WTC11 (cell line): ENCODE data around the gene PIP4K2A.

Experiments used
- CREM ChIP-seq: sonication (generic); formaldehyde crosslinking; IDR thresholded peaks from 2 replicates; pipeline ENCODE4 v1.8.1; 2022; ENCODE audit warnings: mild to moderate bottlenecking, missing genetic modification reagents, moderate library complexity
- CTCF ChIP-seq: fragments of 200-600 bp; IDR thresholded peaks from 2 replicates; pipeline ENCODE4 v1.8.0; 2022; ENCODE audit warnings: antibody characterized with exemption
- ELF4 ChIP-seq: sonication (generic); formaldehyde crosslinking; IDR thresholded peaks from 2 replicates; pipeline ENCODE4 v1.8.1; 2022; ENCODE audit warnings: low read depth, mild to moderate bottlenecking, moderate library complexity, missing genetic modification reagents
- ESRRA ChIP-seq: sonication (generic); formaldehyde crosslinking; IDR thresholded peaks from 2 replicates; pipeline ENCODE4 v1.8.1; 2022; ENCODE audit warnings: mild to moderate bottlenecking, missing genetic modification reagents, borderline replicate concordance
- FOXP1 ChIP-seq: sonication (generic); formaldehyde crosslinking; IDR thresholded peaks from 2 replicates; pipeline ENCODE4 v1.8.0; 2022; ENCODE audit warnings: missing genetic modification reagents, mild to moderate bottlenecking, moderate library complexity, borderline replicate concordance
- MAX ChIP-seq: sonication (generic); formaldehyde crosslinking; IDR thresholded peaks from 2 replicates; pipeline ENCODE4 v1.8.0; 2022; ENCODE audit warnings: mild to moderate bottlenecking, missing genetic modification reagents
- NR2C2 ChIP-seq: sonication (generic); formaldehyde crosslinking; IDR thresholded peaks from 2 replicates; pipeline ENCODE4 v1.8.0; 2022; ENCODE audit warnings: mild to moderate bottlenecking, missing genetic modification reagents
- NR3C1 ChIP-seq: sonication (generic); formaldehyde crosslinking; conservative IDR thresholded peaks from 2 replicates; pipeline ENCODE4 v1.8.1; 2023; ENCODE audit warnings: low read depth, mild to moderate bottlenecking, missing genetic modification reagents
- SMAD4 ChIP-seq: sonication (generic); formaldehyde crosslinking; IDR thresholded peaks from 2 replicates; pipeline ENCODE4 v1.8.0; 2022; ENCODE audit warnings: mild to moderate bottlenecking, missing genetic modification reagents
- TP53 ChIP-seq: sonication (generic); formaldehyde crosslinking; IDR thresholded peaks from 2 replicates; pipeline ENCODE4 v1.8.1; 2023; ENCODE audit warnings: mild to moderate bottlenecking, missing genetic modification reagents
- TF ChIP-seq, protein P1 (sequence below): sonication (generic); formaldehyde crosslinking; IDR thresholded peaks from 2 replicates; pipeline ENCODE4 v1.8.0; 2022; ENCODE audit warnings: mild to moderate bottlenecking, missing genetic modification reagents
- TF ChIP-seq, protein P2 (sequence below): sonication (generic); formaldehyde crosslinking; IDR thresholded peaks from 2 replicates; pipeline ENCODE4 v1.8.0; 2022; ENCODE audit warnings: mild to moderate bottlenecking, missing genetic modification reagents
- TF ChIP-seq, protein P3 (sequence below): sonication (generic); formaldehyde crosslinking; IDR thresholded peaks from 2 replicates; pipeline ENCODE4 v1.8.1; 2022; ENCODE audit warnings: missing genetic modification reagents, borderline replicate concordance

GRCh38 chr10:22631646-22632278 lies 82.6 kb downstream of the PIP4K2A start:
- TF ChIP-seq, protein P1, sequence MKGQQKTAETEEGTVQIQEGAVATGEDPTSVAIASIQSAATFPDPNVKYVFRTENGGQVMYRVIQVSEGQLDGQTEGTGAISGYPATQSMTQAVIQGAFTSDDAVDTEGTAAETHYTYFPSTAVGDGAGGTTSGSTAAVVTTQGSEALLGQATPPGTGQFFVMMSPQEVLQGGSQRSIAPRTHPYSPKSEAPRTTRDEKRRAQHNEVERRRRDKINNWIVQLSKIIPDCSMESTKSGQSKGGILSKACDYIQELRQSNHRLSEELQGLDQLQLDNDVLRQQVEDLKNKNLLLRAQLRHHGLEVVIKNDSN (CRISPR knock-in tag) = no peak
- TF ChIP-seq FOXP1 (CRISPR knock-in tag) (no peak), CTCF (no peak), CREM (no peak), TP53 (no peak), MAX (CRISPR knock-in tag) (no peak), NR2C2 (no peak), ESRRA (CRISPR knock-in tag) (no peak), ELF4 (CRISPR knock-in tag) (no peak), SMAD4 (CRISPR knock-in tag) (no peak), NR3C1 (no peak)
- TF ChIP-seq, protein P2, sequence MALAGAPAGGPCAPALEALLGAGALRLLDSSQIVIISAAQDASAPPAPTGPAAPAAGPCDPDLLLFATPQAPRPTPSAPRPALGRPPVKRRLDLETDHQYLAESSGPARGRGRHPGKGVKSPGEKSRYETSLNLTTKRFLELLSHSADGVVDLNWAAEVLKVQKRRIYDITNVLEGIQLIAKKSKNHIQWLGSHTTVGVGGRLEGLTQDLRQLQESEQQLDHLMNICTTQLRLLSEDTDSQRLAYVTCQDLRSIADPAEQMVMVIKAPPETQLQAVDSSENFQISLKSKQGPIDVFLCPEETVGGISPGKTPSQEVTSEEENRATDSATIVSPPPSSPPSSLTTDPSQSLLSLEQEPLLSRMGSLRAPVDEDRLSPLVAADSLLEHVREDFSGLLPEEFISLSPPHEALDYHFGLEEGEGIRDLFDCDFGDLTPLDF (CRISPR knock-in tag) = no peak
- TF ChIP-seq, protein P3, sequence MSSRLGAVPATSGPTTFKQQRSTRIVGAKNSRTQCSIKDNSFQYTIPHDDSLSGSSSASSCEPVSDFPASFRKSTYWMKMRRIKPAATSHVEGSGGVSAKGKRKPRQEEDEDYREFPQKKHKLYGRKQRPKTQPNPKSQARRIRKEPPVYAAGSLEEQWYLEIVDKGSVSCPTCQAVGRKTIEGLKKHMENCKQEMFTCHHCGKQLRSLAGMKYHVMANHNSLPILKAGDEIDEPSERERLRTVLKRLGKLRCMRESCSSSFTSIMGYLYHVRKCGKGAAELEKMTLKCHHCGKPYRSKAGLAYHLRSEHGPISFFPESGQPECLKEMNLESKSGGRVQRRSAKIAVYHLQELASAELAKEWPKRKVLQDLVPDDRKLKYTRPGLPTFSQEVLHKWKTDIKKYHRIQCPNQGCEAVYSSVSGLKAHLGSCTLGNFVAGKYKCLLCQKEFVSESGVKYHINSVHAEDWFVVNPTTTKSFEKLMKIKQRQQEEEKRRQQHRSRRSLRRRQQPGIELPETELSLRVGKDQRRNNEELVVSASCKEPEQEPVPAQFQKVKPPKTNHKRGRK = no peak
